ENCODE data around the gene MLLT10.
A peak's percentile ranks its signal among the peaks of the same experiment; 100 is the strongest.
"Not testable (repeated sequence)": the region's sequence is repeated elsewhere in the genome, so short reads cannot be mapped to it uniquely, and the experiment has no call there.

The MLLT10 gene

GRCh38 chr10:21529032-21529910 lies 4.8 kb upstream of the MLLT10 start:
- no peak for DNase-seq

GRCh38 chr10:21530168-21530567 lies 3.9 kb upstream of the MLLT10 start:
- DNase-seq = no peak

DNA sequence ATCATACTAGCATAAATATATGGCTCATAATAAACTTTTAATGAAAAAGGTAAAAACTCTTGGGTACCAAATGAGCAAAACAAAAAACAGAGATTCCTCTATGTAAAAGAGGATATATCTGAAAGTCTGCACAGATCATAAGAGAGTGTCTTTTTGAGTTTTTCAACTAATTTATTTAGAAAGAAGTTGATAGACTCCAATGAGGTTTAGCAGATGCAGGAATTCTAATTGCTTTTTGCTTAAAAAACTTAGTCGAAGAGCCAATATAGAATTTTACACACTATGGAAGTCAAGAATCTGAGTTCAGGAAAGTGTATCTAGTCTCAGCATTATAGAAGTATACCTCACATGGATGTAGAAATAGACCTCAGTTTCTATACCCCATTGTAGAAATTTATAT lies 3.4 kb upstream of the MLLT10 start:
- no peak for DNase-seq

DNA sequence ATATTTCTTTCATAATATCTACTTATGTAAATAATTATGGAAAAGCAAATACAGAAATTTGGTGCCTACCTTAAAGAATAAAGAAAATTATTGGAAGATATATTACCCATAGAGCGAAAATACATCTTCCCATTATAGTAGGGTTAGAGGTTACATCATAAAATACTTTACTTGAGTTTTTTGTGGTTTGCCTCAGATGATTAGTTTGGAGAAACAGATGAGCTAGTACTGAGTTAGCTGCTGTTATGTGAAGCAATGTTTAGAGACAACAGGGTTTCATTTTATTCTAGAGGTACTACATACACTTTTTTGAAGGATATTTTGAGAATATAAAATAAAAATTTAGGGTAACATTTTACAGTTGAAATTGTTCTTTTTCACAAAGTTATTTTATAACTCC lies 2.9 kb upstream of the MLLT10 start:
- no peak for DNase-seq

- DNase-seq = no peak
Observed at GRCh38 chr10:21532694-21533466, 1.2 kb upstream of the MLLT10 start.

DNA sequence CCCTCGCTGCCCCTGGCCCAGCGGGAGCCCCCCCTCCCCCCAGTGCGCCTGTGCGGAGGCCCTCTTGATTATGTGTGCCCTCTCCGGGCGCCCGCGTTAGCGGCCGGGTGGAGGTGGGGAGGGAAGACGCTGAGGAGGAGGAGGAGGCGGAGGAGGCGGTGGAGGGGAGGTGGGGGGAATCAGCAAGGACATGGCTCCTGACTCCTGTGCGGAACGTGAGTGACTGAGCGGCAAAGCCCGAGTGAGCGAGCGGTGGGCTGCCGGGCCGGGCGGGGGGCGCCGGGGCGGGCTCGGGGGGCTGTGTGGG lies 201 bp downstream of the MLLT10 start:
- no peak for DNase-seq

GRCh38 chr10:21534604-21535493 lies 817 bp downstream of the MLLT10 start:
- DNase-seq = peak; percentile 64

DNA sequence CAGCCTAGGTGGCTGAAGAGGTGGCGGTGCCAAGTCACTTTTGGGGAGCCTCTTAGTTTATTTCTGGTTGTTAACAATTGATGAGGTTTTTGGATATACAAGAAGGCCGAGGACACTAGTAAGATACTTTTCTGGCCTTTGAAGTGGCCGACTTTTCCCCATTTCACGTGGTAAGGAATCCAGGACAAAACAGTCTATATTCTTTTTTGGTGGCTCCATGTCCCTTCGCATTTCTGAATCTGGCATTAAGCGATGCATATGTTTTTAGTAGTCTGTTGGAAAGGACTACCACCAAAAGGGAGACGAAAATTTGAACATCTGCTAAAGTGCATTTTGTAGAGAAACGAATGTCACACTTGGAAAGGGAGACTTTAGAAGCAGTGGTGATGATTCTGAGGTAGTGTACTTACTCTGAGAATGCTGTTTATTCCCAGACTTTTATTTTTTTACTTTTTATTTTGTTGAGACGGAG lies 1.5 kb downstream of the MLLT10 start:
- no peak for DNase-seq

DNA sequence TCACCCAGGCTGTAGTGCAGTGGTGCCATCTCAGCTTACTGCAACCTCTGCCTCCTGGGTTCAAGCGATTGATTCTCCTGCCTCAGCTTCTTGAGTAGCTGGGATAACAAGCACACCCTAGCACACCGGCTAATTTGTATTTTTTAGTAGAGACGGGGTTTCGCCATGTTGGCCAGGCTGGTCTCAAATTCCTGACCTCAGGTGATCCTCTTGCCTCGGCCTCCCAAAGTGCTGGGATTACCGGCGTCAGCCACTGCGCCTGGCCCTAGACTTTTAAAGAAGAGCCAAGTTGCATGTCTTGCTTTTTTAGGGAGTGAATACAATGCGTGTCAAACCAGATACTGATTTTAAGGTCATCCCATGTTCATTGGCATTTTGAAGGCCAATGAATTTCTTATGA lies 1.9 kb downstream of the MLLT10 start:
- not testable (repeated sequence) for DNase-seq

DNA sequence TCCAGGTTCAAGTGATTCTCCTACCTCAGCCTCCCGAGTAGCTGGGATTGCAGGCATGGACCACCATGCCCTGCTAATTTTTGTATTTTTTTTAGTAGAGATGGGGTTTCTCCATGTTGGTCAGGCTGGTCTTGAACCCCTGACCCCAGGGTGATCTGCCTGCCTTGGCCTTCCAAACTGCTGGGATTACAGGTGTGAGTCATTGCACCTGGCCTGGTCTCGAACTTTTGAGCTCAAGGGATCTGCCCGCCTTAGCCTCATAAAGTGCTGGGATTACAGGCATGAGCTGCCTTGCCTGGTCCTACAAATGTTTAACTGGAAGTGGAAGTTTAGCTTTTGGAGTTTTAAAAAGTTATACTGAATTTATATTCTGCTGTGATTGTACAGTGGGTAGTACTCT lies 2.8 kb downstream of the MLLT10 start:
- no peak for DNase-seq

DNA sequence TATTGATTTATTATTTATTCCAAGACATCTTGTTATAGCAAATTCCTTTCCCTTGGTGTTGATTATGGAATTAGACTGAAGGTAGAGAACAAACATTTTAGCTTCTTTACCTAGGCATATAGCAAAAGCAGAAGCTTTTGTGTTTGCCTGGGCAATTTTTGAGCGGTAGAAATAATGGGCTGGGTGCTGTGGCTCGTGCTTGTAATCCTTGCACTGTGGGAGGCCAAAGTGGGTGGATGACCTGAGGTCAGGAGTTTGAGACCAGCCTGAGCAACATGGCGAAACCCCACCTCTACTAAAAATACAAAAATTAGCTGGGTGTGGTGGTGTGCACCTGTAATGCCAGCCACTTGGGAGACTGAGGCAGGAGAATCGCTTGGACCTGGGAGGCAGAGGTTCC lies 6.7 kb downstream of the MLLT10 start:
- not testable (repeated sequence) for DNase-seq

DNA sequence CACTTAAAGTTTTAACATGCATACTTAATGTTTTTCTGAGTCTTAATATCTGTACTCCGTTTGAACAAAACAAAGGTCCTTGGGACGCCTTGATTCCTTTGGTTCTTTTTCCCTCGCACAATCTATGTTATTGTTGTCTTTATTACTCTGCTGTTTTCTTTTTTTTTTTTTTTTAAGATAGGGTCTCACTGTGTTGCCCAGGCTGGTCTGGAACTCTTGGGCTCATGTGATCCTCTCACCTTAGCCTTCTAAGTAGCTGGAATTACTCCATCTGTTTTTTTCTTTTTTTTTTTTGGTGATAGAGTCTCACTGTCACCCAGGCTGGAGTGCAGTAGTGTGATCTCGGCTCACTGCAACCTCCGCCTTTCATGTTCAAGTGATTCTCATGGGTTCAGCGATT lies 13.2 kb downstream of the MLLT10 start:
- DNase-seq = no peak

DNA sequence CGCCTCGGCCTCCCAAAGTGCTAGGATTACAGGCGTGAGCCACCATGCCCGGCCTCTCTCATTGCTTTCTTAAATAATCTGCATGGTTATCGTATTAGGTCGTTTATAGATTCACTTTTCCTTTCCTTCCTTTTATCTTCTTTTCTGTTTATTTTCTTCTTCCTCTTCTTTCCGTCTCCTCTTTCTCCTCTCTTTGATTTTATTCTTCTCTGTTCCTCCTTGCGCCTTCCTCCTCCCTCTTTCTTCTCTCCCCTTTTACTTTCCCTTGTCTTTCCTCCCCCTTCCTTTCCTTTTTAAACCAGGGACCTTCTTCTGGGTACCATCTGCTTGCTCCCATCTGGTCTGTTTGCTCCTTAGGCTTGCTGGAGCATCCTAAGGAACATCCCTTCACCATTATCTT lies 18.6 kb downstream of the MLLT10 start:
- DNase-seq = no peak

DNA sequence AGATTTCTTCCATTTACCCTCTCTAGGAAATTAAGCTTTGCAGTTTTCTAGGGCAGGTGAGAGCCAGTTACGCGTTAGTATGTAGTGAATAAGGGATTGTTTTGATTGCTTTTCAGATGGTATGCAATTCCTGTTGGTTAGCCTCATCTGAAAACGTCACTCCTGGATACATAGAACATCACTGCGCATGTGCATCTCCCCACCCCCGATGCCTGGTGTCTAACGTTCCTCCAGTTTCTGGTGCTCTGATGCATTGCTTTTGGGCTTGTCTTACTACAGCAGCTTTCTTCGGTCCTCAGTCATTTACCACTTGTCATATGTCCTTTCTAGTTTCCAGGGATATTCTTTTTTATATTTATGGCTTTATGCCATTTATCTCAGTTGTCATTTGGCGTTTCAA lies 22.5 kb downstream of the MLLT10 start:
- DNase-seq = no peak

GRCh38 chr10:21558984-21559383 lies 25.0 kb downstream of the MLLT10 start:
- not testable (repeated sequence) for DNase-seq

DNA sequence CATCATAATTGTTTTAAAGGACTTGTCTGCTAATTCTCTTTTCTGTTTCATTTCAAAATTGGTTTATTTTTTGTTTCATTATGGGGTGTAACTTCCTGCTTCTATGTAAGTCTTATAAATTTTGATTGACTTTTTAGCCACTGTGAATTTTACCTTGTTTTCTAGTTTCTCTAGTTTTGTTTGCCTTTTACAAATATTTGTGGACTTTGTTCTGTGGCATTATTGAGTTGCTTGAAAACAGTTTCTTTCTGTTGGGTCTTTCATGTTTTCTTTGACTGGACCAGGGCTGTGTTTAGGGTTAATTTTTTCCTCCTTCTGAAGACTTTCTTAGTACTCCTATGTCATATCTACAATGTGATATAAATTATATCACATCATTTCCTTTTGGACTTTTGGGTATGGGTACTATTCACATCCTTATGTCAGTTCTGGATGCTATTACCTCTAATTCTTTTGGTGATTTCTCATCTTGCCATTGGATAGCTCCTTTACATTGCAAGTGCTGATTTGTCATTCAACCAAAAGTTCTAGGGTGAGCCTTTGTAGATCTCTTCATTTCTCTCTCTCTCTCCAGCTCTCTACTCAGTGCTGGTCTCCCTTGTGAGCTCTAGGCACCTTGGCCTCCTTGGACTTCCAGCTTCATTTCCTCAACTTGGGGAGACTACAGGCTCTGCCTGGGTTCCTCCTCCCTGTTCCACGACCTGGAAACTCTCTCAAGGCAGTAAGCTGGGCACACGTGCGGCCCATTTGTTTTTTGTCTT lies 36.9 kb downstream of the MLLT10 start:
- DNase-seq = no peak

DNA sequence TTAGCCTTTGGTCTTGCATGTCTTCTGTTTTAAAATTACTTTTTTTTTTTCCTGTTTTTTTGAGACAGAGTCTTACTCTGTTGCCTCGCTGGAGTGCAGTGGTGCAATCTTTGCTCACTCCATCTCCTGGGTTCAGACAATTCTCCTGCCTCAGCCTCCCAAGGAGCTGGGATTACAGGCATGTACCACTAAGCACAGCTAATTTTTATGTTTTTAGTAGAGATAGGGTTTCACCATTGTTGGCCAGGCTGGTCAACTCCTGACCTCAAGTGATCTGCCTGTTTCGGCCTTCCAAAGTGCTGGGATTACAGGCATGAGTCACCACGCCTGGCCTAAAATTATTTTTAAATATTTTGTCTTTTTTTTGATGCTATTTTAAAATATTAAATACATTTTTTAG lies 38.5 kb downstream of the MLLT10 start:
- DNase-seq = no peak

DNA sequence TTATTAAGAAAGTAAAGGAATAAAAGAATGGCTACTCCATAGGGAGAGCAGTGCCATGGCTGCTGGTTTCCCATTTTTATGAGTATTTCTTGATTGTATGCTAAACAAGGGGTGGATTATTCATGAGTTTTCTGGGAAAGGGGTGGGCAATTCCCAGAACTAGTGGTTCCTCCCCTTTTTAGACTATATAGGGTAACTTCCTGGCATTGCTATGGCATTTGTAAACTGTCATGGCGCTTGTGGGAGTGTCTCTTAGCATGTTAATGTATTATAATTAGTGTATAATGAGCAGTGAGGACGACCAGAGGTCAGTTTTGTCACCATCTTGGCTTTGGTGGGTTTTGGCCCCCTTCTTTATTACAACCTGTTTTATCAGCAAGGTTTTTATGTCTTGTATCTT lies 40.5 kb downstream of the MLLT10 start:
- DNase-seq = not testable (repeated sequence)

DNA sequence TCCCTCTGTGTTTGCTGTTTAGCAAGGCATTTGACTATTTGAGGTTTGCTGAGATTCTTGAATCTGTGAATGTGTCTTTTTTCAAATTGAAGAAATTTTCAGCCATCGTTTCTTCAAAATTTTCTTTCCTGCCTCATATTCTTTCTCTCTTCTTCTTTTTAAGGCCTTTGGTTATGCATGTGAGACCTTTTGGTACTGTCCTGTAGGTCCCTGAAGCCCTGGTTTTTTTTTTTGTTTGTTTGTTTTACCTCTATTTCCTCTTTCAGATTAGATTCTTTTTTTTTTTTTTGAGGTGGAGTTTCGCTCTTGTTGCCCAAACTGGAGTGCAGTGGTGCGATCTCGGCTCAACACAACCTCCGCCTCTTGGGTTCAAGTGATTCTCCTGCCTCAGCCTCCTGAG lies 45.3 kb downstream of the MLLT10 start:
- DNase-seq = no peak

GRCh38 chr10:21581421-21581834 lies 47.4 kb downstream of the MLLT10 start:
- DNase-seq = peak; percentile 32

DNA sequence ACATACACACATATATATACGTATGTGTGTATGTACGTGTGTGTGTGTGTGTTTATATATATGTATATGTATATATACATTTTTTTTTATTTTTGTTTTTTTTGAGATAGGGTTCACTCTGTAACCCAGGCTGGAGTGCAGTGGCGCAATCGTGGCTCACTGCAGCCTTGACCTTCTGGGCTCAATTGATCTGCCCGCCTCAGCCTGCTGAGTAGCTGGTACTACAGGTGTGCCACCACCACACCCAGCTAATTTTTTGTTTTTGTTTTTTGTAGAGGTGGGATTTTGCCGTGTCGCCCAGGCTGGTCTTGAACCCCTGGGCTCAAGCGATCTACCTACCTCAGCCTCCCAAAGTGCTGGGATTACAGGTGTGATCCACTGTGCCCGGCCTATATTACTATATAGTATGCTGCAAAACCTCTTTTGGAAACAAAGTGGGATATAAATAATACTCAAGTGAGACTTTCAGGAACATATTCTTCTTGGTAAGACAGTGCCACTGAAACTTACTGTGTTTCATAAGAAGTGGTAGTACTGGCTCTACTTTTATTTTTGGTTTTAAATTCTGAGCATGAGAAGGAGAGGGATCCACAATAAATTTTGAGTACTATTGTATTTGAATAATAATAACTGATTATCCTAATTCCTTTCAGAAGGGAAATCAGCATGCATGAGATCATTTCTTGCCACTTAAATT lies 51.0 kb downstream of the MLLT10 start:
- DNase-seq = no peak

GRCh38 chr10:21587391-21587790 lies 53.4 kb downstream of the MLLT10 start:
- no peak for DNase-seq

All from stimulated activated CD8-positive, alpha-beta memory T cell treated with anti-CD3 and anti-CD28 coated beads, Interleukin-4, amount 100 ng/mL, for 48 hours (primary cell).